Mesenchymal stem cell (in vitro differentiated cells and primary cell): ENCODE results near the gene RPS6KA2.

ENCODE experiments used
- DNase-seq: peaks from one replicate; pipeline ENCODE4 v3.0.0-alpha.2; 2013
- H2AFZ ChIP-seq: one replicate; pipeline ENCODE4 v1.6.1; 2013; ENCODE audit warnings: low read depth, mild to moderate bottlenecking, control low read depth, inconsistent platforms, low read length, moderate library complexity
- H2AK5ac ChIP-seq: 2 replicates; pipeline ENCODE4 v1.6.1; 2013; ENCODE audit warnings: low read length, moderate library complexity, mild to moderate bottlenecking, inconsistent platforms; ENCODE audit not compliant: severe bottlenecking
- H2BK120ac ChIP-seq: one replicate; pipeline ENCODE4 v1.6.1; 2013; ENCODE audit warnings: low read depth, mild to moderate bottlenecking, inconsistent platforms, low read length, moderate library complexity
- H2BK12ac ChIP-seq, 2 experiments: one replicate each; pipeline ENCODE4 v1.6.1; 2013; ENCODE audit warnings: inconsistent platforms in 2 of 2, low read length in 2 of 2, mild to moderate bottlenecking in 2 of 2, moderate library complexity in 2 of 2, control low read depth in 1 of 2
- H2BK15ac ChIP-seq: one replicate; pipeline ENCODE4 v1.6.1; 2013; ENCODE audit warnings: mild to moderate bottlenecking, low read depth, inconsistent platforms; ENCODE audit not compliant: poor library complexity, severe bottlenecking
- H2BK5ac ChIP-seq: 2 replicates; pipeline ENCODE4 v1.6.1; 2013; ENCODE audit warnings: low read depth, mild to moderate bottlenecking, low read length, control low read depth, inconsistent platforms; ENCODE audit not compliant: poor library complexity, severe bottlenecking
- H3K14ac ChIP-seq, 2 experiments: one replicate each; pipeline ENCODE4 v1.6.1; 2013; ENCODE audit warnings: inconsistent platforms in 2 of 2, low read length in 2 of 2, control low read depth in 1 of 2, mild to moderate bottlenecking in 1 of 2, moderate library complexity in 1 of 2
- H3K18ac ChIP-seq, 2 experiments: one replicate each; pipeline ENCODE4 v1.6.1; 2013; ENCODE audit warnings: inconsistent platforms in 2 of 2, low read length in 2 of 2, control low read depth in 1 of 2, low read depth in 1 of 2, mild to moderate bottlenecking in 1 of 2
- H3K23ac ChIP-seq, 2 experiments: one replicate each; pipeline ENCODE4 v1.6.1; 2013; ENCODE audit warnings: inconsistent platforms in 2 of 2, low read length in 2 of 2, mild to moderate bottlenecking in 2 of 2, moderate library complexity in 2 of 2, control low read depth in 1 of 2
- H3K27ac ChIP-seq: 2 replicates; pipeline ENCODE4 v1.5.1; 2013; ENCODE audit warnings: mild to moderate bottlenecking, moderate library complexity, low read length, control low read depth, inconsistent platforms; ENCODE audit not compliant: poor library complexity, severe bottlenecking
- H3K27me3 ChIP-seq, 2 experiments: 2 replicates each; pipeline versions ENCODE4 v1.6.1 to v1.7.0; 2013; ENCODE audit warnings: low read length in 2 of 2, mild to moderate bottlenecking in 2 of 2, moderate library complexity in 2 of 2, control low read depth in 1 of 2, inconsistent platforms in 1 of 2; ENCODE audit not compliant: control insufficient read depth in 1 of 2, insufficient read depth in 1 of 2
- H3K36me3 ChIP-seq, 2 experiments: 2 replicates each; pipeline versions ENCODE4 v1.6.1 to v1.7.0; 2013; ENCODE audit warnings: low read length in 2 of 2, control low read depth in 1 of 2, inconsistent platforms in 1 of 2, low read depth in 1 of 2, mild to moderate bottlenecking in 1 of 2; ENCODE audit not compliant: insufficient read depth in 2 of 2, control insufficient read depth in 1 of 2
- H3K4ac ChIP-seq, 2 experiments: one replicate each; pipeline ENCODE4 v1.6.1; 2013; ENCODE audit warnings: inconsistent platforms in 2 of 2, low read length in 2 of 2, mild to moderate bottlenecking in 2 of 2, moderate library complexity in 2 of 2, control low read depth in 1 of 2, low read depth in 1 of 2
- H3K4me1 ChIP-seq: 2 replicates; pipeline ENCODE4 v1.6.1; 2013; ENCODE audit warnings: low read depth, low read length, control low read depth; ENCODE audit not compliant: control insufficient read depth, insufficient read depth
- H3K4me2 ChIP-seq: 2 replicates; pipeline ENCODE4 v1.6.1; 2013; ENCODE audit warnings: low read length, mild to moderate bottlenecking, inconsistent platforms; ENCODE audit not compliant: poor library complexity, severe bottlenecking
- H3K4me3 ChIP-seq, 2 experiments: 2 replicates each; pipeline versions ENCODE4 v1.5.1 to v1.7.0; 2013; ENCODE audit warnings: low read length in 2 of 2, mild to moderate bottlenecking in 2 of 2, control low read depth in 1 of 2, low read depth in 1 of 2; ENCODE audit not compliant: insufficient read depth in 1 of 2
- H3K79me1 ChIP-seq: replicated peaks from 2 replicates; pipeline ENCODE4 v1.6.1; 2013; ENCODE audit warnings: mild to moderate bottlenecking, control low read depth, low read length, inconsistent platforms; ENCODE audit not compliant: poor library complexity, severe bottlenecking
- H3K9ac ChIP-seq: 2 replicates; pipeline ENCODE4 v1.7.0; 2013; ENCODE audit warnings: mild to moderate bottlenecking, low read length, moderate library complexity
- H3K9me3 ChIP-seq: 2 replicates; pipeline ENCODE4 v1.7.0; 2013; ENCODE audit warnings: mild to moderate bottlenecking, low read length; ENCODE audit not compliant: control insufficient read depth
- H4K8ac ChIP-seq: one replicate; pipeline ENCODE4 v1.6.1; 2013; ENCODE audit warnings: inconsistent platforms, mild to moderate bottlenecking, low read length, moderate library complexity
- H4K91ac ChIP-seq: one replicate; pipeline ENCODE4 v1.6.1; 2013; ENCODE audit warnings: mild to moderate bottlenecking, low read length, inconsistent platforms
- WGBS: methylation state at CpG from one replicate; pipeline ENCODE4 v1.1.7; 2013; ENCODE audit warnings: mixed read lengths; 5-methylcytosine and 5-hydroxymethylcytosine counted together

Gene RPS6KA2

DNA sequence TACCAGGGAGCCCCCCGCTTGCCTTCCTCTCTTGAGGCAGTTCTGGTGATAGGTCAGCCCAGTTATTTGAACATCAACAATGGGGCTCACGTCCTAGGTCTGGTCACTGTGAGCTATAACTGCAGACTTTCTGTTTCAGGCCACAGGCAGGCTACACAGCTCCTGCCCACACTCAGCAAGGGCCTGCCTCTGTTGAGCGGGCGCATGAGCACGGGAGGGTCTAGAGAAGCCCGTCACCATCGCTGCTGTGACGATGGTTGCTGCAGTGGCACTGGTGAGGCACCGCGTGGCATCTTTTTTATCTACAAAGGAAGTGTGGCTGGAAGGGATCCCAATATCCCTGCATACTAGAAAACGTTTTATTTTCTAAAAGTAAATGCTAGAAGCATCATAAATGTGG lies 118.3 kb downstream of the RPS6KA2 start:
- H3K4me2 ChIP-seq = no peak overlapping the region
- H2BK120ac ChIP-seq = no peak overlapping the region
- no peak overlapping the region for H3K23ac ChIP-seq
- H2AK5ac ChIP-seq = no peak overlapping the region
- no peak overlapping the region for H2BK12ac ChIP-seq
- no peak overlapping the region for H2BK15ac ChIP-seq
- H3K4ac ChIP-seq = no peak overlapping the region
- peak overlapping the region in 1 of 2 experiments; percentile 35 for H3K18ac ChIP-seq
- H2BK5ac ChIP-seq = no peak overlapping the region
- H3K9me3 ChIP-seq = no peaks in the 10 kb centered on the region
- H3K4me3 ChIP-seq = no peak overlapping the region
- H4K8ac ChIP-seq = no peak overlapping the region
- no peak overlapping the region for H3K9ac ChIP-seq
- H3K4me1 ChIP-seq = peaks cover 2% of the 10 kb centered on the region
- no peak overlapping the region for H4K91ac ChIP-seq
- no peaks in the 10 kb centered on the region for H3K79me1 ChIP-seq
- H3K36me3 ChIP-seq = peaks cover 24 to 25% of the 10 kb centered on the region in 2 experiments
- H3K14ac ChIP-seq = no peak overlapping the region
- no peaks in the 10 kb centered on the region for H3K27me3 ChIP-seq
- no peak overlapping the region for H2AFZ ChIP-seq
- no peak for DNase-seq
- H3K27ac ChIP-seq = no peak overlapping the region
- WGBS = 97% methylated on average over 11 of the region's 11 CpGs

DNA sequence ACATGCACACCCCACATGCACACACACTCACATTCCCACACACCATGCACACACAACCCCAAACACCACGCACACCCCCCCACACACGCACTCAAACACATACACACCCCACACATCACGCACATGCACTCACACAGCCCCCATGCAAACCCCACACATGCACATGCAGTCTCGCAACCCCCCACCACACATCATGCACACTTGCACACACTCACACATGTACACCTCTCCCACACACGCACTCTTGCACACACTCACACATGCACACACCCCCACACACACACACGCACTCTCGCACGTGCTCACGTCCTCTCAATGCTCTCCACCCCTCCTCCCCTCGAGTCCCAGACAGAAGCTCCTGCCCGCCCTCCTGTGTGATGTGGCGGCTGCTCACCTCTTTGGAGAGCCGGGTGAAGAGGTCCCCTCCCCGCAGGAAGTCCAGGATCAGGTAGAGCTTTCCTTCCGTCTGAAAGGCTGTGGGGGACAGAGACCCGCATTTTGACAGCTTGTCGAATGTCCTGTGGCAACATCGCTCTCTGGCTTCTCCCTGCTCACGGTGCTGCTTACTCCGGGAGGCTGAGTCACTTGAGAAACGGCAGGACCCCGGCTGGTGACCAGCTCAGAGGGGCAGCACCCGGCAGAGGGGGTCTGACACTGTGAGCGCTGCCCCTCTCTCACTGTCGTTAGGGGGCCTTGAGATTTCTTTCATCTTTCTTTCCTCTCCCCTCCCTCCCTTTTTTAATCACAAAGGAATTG lies 119.1 kb downstream of the RPS6KA2 start:
- 85% methylated on average over 23 of the region's 25 CpGs for WGBS
- no peak overlapping the region for H3K18ac ChIP-seq

GRCh38 chr6:166507380-166507779 lies 119.7 kb downstream of the RPS6KA2 start:
- no peaks in the 10 kb centered on the region for H3K79me1 ChIP-seq
- no peak overlapping the region for H3K14ac ChIP-seq
- WGBS = 94% methylated on average over 2 of the region's 2 CpGs
- H3K9ac ChIP-seq = no peak overlapping the region
- H3K4me2 ChIP-seq = no peak overlapping the region
- no peaks in the 10 kb centered on the region for H3K27me3 ChIP-seq
- no peak overlapping the region for H2BK15ac ChIP-seq
- no peak for DNase-seq
- no peak overlapping the region for H2BK12ac ChIP-seq
- H3K4me3 ChIP-seq = no peak overlapping the region
- no peak overlapping the region for H2AFZ ChIP-seq
- no peak overlapping the region for H2BK120ac ChIP-seq
- no peaks in the 10 kb centered on the region for H3K9me3 ChIP-seq
- no peak overlapping the region for H3K4ac ChIP-seq
- peak overlapping the region; percentile 19 for H4K8ac ChIP-seq
- H3K23ac ChIP-seq = no peak overlapping the region
- no peak overlapping the region for H3K18ac ChIP-seq
- H2AK5ac ChIP-seq = no peak overlapping the region
- H4K91ac ChIP-seq = peak overlapping the region; percentile 78
- no peak overlapping the region for H2BK5ac ChIP-seq
- H3K4me1 ChIP-seq = peaks cover 2% of the 10 kb centered on the region
- H3K27ac ChIP-seq = no peak overlapping the region
- H3K36me3 ChIP-seq = peaks cover 28 to 29% of the 10 kb centered on the region in 2 experiments

More for the DNA sequence above, 119.1 kb downstream of the RPS6KA2 start:
- DNase-seq = no peak
- Histone ChIP-seq H4K91ac (peak overlapping the region; percentile 78), H3K4me1 (peaks cover 2% of the 10 kb centered on the region), H3K27me3 (no peaks in the 10 kb centered on the region), H2BK15ac (no peak overlapping the region), H3K79me1 (no peaks in the 10 kb centered on the region), H3K9ac (no peak overlapping the region), H3K9me3 (no peaks in the 10 kb centered on the region), H2BK5ac (no peak overlapping the region), H3K4ac (no peak overlapping the region), H3K14ac (no peak overlapping the region), H2AFZ (no peak overlapping the region), H2BK12ac (no peak overlapping the region), H3K36me3 (peaks cover 28 to 29% of the 10 kb centered on the region in 2 experiments), H2BK120ac (no peak overlapping the region), H3K4me2 (no peak overlapping the region), H2AK5ac (no peak overlapping the region), H3K23ac (no peak overlapping the region), H3K4me3 (no peak overlapping the region), H3K27ac (no peak overlapping the region), H4K8ac (no peak overlapping the region)

DNA sequence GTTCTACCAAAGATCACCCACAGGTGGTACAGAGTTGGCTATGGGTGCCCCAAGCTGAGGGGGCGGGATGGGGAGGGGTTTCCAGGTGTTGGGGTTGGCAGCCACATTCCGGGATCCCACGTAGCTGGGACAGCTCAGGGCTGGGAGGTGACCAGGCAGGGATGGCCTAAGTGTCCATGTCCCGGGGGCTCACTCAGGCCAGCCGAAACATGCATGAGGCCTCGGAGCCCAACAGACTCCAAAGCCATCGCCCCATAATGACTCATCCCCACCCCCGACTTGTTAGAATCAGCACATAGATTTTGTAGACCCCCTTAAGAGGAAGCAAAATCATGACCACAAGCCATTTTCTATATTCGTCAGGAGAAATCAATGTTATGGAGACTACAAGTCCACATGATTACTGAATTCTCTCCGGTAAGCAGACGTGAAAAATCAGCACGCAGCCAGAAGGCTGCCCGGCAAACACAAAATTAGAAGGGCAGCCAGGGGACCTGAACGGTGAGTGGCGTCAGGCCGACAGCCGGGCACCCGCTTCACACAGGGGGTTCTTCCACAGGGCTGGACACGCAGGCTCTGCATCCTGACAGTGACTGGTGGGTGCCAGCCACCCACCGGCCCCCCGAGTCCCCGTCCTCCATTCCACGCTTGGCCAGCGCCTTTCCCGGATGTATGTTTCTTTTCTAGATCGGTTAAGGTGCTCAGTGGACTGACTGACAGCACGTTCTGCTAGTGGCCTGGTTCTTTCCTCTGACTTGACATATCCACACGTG lies 121.7 kb downstream of the RPS6KA2 start:
- Histone ChIP-seq H4K8ac (no peak overlapping the region), H3K9me3 (no peaks in the 10 kb centered on the region), H3K23ac (no peak overlapping the region), H3K4me3 (no peak overlapping the region), H2BK15ac (no peak overlapping the region), H2AK5ac (no peak overlapping the region), H2BK12ac (no peak overlapping the region), H2AFZ (no peak overlapping the region), H3K9ac (no peak overlapping the region), H3K27ac (no peak overlapping the region), H3K27me3 (no peaks in the 10 kb centered on the region), H2BK5ac (no peak overlapping the region), H3K4ac (no peak overlapping the region), H3K18ac (no peak overlapping the region), H3K36me3 (peaks cover 28 to 29% of the 10 kb centered on the region in 2 experiments), H2BK120ac (no peak overlapping the region), H3K4me2 (no peak overlapping the region), H4K91ac (no peak overlapping the region), H3K14ac (no peak overlapping the region), H3K79me1 (no peaks in the 10 kb centered on the region), H3K4me1 (peaks cover 2% of the 10 kb centered on the region)
- no peak for DNase-seq
- WGBS = 97% methylated on average over 28 of the region's 28 CpGs
